Fibroblast of skin of right biceps (primary cell): ENCODE results near the gene FUT2.
"Not testable (repeated sequence)": the region's sequence is repeated elsewhere in the genome, so short reads cannot be mapped to it uniquely, and the experiment has no call there.

ENCODE experiments used
- DNase-seq: peaks from one replicate; pipeline ENCODE4 v3.0.0-alpha.2; 2013

FUT2 gene

GRCh38 chr19:48671446-48671995 is 24.2 kb upstream of the FUT2 start:
- no peak for DNase-seq

DNA sequence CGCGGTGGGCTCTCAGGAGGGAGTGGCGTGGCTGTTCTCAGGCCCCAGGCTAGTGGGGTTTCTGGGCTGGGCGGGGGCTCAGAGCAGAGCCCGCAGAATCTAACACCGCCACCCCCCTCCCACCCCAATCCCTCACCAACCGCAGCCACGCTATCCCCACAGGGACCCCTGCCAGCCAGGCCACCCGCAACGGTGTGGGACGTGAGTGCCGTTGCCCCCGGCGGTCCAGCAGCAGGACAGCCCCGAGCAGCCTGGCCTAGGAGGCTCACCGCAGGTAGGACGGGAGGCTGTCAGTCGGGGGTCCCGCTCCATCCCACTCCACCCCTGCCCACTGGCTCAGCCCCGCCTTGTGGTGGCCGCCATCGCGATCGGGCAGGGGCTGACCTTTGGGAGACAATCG is 22.8 kb upstream of the FUT2 start, which contains the start of gene NTN5:
Gene NTN5 (minus strand): TSS at position 24 of the 400 bp plus-strand sequence. CDS start 2,031 bp downstream, outside the sequence.
- no peak for DNase-seq

DNA sequence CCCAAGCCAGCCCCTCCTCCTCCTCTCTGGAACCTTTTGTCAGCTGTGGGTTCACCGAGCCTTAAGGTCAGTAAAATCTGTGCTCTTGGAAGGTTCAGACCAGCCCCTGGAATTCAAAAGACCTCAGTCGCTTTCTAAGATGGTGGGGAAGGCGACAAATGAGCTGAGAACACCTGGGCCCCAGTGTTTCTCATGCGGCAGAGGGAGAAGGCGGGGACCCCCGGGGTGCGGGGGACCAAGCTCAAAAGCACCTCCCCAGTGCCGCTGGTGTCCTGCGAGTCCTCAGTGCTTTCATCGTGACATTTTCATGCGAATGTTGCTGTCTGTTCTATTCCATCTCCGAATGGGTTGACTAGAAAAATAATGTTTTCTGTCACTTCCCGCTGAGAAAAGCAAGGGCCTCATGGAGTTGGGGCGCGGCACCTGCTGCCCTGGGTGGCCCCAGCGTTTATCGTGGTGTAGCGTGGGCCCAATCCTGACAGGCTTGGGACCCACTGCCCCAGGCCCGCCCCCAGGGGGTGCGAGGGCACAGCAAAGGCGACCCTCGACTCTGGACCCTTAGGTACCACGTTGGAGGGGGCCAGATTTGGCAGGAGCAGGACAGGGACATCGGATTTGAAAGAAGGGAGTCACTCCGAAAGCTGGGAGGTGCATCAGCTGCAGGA is 22.2 kb upstream of the FUT2 start:
- no peak for DNase-seq

DNA sequence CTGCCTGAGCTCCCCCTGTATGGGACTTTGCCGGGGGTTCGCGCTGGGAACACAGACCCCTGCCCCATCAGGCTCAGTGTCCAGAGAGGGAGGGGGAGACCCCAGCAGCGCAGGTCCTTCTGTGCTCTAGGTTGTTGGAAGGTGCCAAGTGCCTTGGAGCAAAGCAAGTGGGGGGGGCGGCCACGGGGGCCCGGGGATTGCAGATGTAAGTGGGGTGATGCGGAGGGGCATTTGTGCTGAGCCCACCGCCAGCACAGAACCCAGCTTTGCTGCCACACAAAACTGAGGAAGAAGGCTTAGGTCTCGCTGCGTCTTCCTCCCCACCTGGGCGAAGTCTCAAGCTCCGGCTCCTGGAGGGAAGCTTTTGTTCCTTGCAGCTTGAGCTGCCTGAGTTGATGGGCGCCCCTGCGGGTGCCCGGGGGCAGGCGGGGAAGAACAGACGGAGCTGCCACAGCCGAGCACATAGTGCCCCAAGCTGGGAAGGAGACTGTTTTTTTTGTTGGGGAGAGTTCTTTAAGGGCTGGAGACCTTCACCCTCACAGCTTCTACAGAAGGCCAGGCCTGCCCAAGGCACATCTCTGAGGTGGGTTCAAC is 21.5 kb upstream of the FUT2 start:
- DNase-seq, result no peak

DNA sequence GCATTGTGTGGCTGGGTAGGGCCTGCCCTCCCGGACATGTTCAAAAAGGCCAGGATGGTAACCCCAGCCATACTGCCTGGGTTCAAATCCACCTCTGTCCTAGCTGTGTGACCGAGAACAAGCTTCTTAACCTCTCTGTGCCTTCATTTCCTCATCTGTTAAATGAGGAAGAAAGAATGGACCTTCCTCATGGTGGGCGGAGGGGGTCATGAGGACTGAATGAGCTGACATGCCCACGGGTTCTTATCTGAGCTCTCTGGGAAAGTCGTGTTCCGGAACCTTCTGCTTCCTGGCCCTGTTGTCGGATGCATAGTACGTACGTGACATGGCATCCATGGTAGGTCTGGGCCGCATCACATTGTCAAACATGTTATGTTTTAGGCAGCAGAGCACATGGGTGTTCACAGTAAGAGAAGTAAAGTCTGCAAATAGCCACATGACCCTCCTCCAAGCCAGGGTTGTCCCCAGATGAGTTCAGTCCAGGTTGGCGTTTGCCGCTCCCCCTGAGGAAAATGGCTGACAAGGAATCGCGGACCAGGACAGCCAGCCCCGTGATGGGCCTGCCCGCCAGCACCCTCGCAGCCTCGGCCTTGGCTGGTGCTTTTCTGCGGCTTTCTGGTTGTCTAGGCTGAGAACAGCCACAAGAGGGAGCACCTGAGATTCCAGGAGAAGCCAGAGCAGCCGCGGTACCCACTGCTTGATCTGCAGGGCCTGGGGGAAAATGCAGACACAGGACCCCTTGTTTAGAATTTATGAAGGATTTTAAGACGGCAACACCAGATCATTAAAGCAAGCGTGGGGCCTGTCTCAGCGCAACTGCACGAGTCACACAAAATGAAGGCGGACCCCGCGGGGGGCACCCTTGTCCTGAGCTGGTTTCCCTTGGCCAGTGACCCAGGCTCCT is 20.6 kb upstream of the FUT2 start:
- peak; percentile 78 for DNase-seq

DNA sequence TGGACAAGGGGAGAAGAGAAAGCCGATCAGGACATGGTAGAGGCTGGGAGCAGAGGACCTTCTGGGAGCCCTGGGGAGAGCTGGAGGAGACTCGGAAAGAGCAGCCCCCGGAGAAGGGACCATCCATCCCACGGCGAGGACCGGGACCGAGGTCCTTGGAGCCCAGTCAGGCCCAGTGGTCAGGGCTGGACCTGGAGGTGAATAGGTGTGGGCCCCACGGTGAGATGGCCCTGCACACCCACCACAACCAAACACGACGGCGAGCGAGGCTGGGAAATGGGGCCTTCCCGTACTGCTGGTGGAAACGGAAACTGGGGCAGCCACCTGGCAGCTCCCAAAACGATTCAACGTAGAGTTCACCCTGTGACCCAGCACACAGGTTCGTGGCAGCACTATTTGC is 19.3 kb upstream of the FUT2 start:
- no peak for DNase-seq

GRCh38 chr19:48676887-48677286 is 18.9 kb upstream of the FUT2 start:
- DNase-seq, result no peak

GRCh38 chr19:48678201-48678600 is 17.6 kb upstream of the FUT2 start:
- no peak for DNase-seq

- not testable (repeated sequence) for DNase-seq
Measured at GRCh38 chr19:48680006-48680405, 15.8 kb upstream of the FUT2 start.

GRCh38 chr19:48680436-48681126 is 15.2 kb upstream of the FUT2 start:
- DNase-seq, result no peak

DNA sequence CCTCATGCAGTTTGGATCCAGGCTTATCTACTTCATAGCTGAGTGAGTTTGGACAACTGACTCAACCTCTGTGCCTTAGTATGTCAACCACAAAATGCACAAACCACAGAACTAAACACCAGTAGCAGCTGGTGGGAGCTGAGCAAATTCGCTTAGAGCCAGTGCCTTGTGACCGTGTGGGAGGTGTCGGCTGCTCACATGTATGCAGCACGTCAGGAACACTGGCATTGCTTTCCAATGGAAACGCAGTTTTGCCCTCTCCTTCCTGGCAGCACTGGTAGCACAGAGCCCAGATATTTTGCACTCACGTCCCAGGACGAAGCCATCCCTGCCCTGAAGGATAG is 14.7 kb upstream of the FUT2 start:
- peak; percentile 36 for DNase-seq

DNA sequence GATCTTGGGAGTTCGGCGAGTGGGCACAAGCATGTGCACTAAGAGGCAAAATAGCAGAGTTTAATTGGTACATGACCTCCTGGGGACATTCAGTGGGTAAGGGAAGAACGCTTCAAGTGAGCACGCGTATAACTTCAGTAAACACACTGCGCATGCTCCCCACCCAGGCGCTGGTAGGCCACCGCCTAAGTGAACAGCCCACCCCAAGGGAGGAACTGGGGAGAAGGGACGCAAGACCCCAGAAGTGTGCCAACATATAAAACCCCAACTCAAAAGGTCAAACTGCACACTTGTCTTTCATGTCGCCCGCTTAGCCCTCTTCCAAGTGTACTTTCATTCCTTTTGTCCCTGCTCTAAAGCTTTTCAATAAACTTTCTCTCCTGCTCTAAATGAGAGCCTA is 12.4 kb upstream of the FUT2 start:
- peak; percentile 52 for DNase-seq

DNA sequence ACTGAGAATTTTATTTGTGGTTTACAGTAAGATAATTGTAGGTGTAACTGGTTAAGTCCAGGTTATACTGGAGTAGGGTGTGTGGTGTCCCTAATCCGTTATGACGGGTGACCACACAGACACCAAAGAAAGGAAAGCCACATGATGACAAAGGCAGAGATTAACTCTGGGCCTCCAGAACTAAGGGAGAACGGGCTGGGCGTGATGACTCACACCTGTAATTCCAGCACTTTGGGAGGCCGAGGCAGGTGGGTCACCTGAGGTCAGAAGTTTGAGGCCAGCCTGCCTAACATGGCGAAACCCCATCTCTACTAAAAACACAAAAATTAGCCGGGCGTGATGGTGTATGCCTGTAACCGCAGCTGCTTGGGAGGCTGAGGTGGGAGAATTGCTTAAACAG is 10.2 kb upstream of the FUT2 start:
- no peak for DNase-seq

GRCh38 chr19:48686088-48686487 is 9.7 kb upstream of the FUT2 start:
- no peak for DNase-seq

DNA sequence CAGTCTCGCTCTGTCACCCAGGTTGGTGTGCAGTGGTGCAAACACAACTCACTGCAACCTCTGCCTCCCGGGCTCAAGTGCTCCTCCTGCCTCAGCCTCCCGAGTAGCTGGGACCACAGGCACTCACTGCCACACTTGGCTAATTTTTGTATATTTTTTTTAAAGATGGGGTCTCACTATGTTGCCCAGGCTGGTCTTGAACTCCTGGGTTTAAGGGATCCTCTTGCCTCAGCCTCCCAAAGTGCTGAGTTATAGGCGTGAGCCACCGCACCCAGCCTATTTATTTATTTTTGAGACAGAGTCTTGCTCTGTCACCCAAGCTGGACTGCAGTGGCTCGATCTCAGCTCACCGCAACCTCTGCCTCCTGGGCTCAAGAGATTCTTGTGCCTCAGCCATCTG is 9.1 kb upstream of the FUT2 start:
- not testable (repeated sequence) for DNase-seq

DNA sequence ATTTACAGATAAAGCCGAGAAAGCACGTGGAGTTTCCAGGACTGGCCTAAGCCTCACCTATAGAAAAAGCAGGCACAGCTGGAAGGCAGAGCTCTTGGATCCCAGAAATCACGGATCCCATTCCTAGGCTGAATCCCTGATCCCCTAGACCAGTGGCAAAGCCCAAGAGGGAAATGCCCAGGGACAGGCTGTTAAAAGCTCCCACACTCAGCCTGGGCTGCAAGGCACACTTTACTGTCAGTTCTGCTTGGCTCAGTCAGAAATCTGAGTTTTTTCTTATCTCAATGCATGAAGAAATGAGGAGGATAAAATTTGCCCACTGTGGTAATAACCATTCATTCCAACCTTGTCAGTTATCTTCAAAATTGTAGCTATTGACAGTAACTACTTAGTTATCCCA is 8.0 kb upstream of the FUT2 start:
- DNase-seq, result no peak

DNA sequence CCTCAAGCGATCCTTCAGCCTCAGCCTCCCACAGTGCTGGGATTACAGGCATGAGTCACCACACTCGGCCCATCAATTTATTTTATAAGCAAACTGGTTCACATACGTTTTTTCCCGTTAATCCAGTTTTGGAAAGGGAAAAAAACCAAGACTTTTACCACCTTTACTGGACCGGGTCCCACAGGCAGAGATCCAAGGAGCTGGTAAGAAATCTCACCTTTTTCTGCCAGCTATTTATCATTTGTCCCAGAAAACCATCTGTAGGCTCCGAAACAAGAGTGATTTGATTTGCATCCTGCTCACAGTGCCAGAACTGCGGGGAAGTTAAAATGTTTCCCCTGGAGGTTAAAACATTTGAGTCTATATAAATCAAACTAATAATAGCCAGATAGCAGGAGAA is 6.3 kb upstream of the FUT2 start:
- no peak for DNase-seq

DNA sequence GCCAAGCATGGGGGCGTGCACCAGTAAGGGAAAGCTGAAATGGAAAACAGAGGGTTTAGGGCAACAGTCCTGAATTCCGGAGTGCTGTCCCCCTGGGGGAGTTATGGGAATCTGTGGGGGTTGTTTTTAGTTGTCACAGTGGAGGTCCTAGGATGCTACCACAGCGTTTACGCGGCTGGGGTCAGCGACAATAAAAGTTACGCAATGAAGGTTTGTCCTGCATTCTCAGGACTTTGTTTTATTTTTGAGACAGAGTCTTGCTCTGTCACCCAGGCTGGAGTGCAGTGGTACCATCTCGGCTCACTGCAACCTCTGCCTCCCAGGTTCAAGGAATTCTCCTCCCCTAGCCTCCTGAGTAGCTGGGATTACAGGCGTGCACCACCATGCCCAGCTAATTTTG is 2.1 kb upstream of the FUT2 start:
- DNase-seq, result not testable (repeated sequence)

DNA sequence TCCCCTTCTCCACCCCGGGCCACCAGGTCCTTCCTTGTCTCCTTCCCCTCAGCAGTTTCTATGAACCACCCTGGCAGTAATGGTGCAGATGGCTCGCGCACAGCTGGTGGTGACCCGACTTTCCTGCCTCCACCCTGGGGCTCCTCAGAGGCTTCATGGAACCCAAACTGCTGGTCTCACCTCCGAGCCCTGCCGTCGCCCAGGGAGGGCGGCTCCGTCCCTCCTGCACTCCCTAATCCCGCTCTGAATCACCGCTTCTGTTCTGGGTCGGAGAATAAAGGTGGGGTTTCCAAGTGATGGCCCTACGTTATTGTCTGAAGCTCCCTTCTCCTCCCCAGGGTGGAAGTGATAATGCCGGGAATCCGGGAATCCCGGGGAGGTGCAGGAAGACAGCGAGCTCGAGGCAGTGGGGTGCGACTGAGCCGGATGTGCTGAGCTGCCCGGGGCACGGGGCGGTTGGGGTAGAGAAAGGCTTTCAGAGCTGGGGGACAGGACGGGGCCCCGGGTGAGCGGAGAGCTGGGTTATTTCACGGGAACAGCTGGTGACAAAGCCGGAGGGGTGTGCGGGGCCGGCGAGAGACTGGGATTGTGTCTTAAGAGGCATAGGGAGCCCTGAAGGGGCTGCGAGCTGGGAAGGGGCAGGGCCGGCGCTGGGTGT is 711 bp downstream of the FUT2 start:
- peak; percentile 11 for DNase-seq

DNA sequence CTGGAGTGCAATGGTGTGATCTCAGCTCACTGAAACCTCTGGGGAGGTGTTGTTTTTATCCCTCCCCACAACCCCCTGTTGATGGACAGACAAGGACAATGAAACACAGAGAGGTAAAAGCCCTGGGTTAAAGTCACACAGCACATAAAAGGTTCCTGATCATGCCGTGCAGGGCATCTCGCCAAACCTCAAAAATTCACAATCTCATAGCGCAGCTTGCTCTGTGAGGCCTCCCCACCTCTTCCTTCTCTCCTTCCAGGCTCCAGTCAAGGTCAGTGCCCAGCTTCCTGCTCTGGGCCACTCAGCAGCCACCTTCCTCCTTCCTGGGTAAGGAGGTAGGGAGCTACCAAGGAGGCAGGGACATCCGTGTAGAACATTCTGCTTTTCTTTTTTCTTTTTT is 2.3 kb downstream of the FUT2 start:
- DNase-seq, result peak; percentile 83

DNA sequence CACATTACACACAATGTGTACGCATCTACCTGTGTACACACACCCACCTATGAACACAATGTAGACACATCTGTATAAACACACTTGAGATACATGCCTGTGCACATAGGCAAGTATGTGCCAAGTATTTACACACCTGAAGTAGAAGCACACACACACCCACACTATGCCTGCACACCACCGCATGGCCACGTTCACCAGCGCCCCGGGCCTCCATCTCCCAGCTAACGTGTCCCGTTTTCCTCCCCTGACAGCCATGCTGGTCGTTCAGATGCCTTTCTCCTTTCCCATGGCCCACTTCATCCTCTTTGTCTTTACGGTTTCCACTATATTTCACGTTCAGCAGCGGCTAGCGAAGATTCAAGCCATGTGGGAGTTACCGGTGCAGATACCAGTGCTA is 6.9 kb downstream of the FUT2 start:
- no peak for DNase-seq

DNA sequence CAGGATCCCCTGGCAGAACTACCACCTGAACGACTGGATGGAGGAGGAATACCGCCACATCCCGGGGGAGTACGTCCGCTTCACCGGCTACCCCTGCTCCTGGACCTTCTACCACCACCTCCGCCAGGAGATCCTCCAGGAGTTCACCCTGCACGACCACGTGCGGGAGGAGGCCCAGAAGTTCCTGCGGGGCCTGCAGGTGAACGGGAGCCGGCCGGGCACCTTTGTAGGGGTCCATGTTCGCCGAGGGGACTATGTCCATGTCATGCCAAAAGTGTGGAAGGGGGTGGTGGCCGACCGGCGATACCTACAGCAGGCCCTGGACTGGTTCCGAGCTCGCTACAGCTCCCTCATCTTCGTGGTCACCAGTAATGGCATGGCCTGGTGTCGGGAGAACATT is 7.5 kb downstream of the FUT2 start:
- DNase-seq, result no peak

DNA sequence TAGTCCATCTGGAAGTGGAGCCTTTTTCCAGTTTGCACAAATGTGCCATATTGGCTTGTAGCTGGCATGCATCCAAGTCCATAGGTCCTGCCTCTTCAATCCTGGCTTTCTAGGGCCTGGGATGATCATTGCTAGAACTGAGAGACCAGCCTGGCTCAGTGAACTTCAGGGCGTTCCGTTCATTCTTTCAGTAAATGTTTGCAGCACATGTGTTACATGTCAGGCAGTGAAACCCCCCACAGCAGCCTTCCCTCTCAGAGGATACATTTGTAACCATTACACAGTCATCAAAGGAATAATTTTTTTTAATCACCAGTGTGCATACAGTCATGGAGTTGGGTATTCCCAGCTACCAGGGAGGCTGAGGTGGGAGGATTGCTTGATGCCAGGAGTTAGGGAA is 9.7 kb downstream of the FUT2 start:
- DNase-seq, result peak; percentile 20
